ENCODE data around the gene MYOM1. TPM values are rescaled to one million over a fixed set of nuclear protein-coding genes. Genes with fewer than 3 reads are reported as not detected.
A peak's percentile ranks its signal among the peaks of the same experiment; 100 is the strongest.

MYOM1 gene
- total and polyA plus RNA-seq, 2 donors (not counting 3 experiments of a cell fraction or from before 2014, with no cell fraction given): 0.08 TPM; not detected in 1

GRCh38 chr18:3207565-3207964 lies 12.2 kb downstream of the MYOM1 start:
- no peak overlapping the region for H3K4me2 ChIP-seq (ENCODE audit: insufficient read depth, low read length)
- no TSS peak for BruUV-seq (replicated peaks)
- no peaks in the 10 kb centered on the region for H3K9me1 ChIP-seq (replicated peaks; ENCODE audit: control insufficient read depth, extremely low read depth, insufficient read depth, low read length)
- H3K79me2 ChIP-seq (ENCODE audit: control insufficient read depth, insufficient read depth, low read length): no peaks in the 10 kb centered on the region
- H3K36me3 ChIP-seq (ENCODE audit: control insufficient read depth in 2 of 2, extremely low read depth in 1 of 2, insufficient read depth in 2 of 2, low read length in 2 of 2): no peaks in the 10 kb centered on the region
- intact Hi-C loops (cut with micrococcal nuclease): no loop called here
- TF ChIP-seq MYC (IDR thresholded peaks at IDR 0.05; ENCODE audit: low read depth, low read length) (no peak), FOS (IDR thresholded peaks at IDR 0.05; ENCODE audit: borderline replicate concordance, insufficient read depth, low read length) (peak; percentile 28), CTCF (IDR thresholded peaks at IDR 0.05; ENCODE audit: extremely low read depth in 1 of 2, insufficient read depth in 1 of 2, low read depth in 1 of 2, low read length in 2 of 2) (no peak)
- no peak overlapping the region for H3K27ac ChIP-seq (ENCODE audit: insufficient read depth, low read depth, low read length)
- DNase-seq (ENCODE audit: low read depth, low spot score) (no peak), FAIRE-seq (no peak)
- H3K4me3 ChIP-seq (replicated peaks in 1 of 3; ENCODE audit: insufficient read depth in 1 of 3, low read depth in 1 of 3, low read length in 3 of 3): no peak overlapping the region
- H2AFZ ChIP-seq (ENCODE audit: low read depth, low read length): no peak overlapping the region
- CTCF ChIA-PET: no interaction called here
- POLR2A ChIA-PET: no interaction called here
- no peak overlapping the region for H3K9ac ChIP-seq (replicated peaks; ENCODE audit: extremely low read depth, insufficient read depth, low read length)
- no peaks in the 10 kb centered on the region for H3K4me1 ChIP-seq (ENCODE audit: control insufficient read depth, extremely low read depth, insufficient read depth, low read length)
- dilution Hi-C loops (cut with MboI; ENCODE audit: extremely low pct_ligation_motif_present, low sequenced_read_pairs): no loop called here
- no peaks in the 10 kb centered on the region for H4K20me1 ChIP-seq (replicated peaks; ENCODE audit: control insufficient read depth, extremely low read depth, insufficient read depth, low read length)
- peaks cover 0 to 8% of the 10 kb centered on the region in 2 experiments for H3K27me3 ChIP-seq (ENCODE audit: control insufficient read depth in 2 of 2, insufficient read depth in 2 of 2, low read length in 2 of 2)
- no peaks in the 10 kb centered on the region for H3K9me3 ChIP-seq (replicated peaks; ENCODE audit: control insufficient read depth, insufficient read depth, low read length)

- Histone ChIP-seq H4K20me1 (replicated peaks; ENCODE audit: control insufficient read depth, extremely low read depth, insufficient read depth, low read length) (no peaks in the 10 kb centered on the region), H3K27me3 (ENCODE audit: control insufficient read depth in 2 of 2, insufficient read depth in 2 of 2, low read length in 2 of 2) (peaks cover 0 to 4% of the 10 kb centered on the region in 2 experiments), H3K9ac (replicated peaks; ENCODE audit: extremely low read depth, insufficient read depth, low read length) (no peak overlapping the region), H2AFZ (ENCODE audit: low read depth, low read length) (no peak overlapping the region), H3K9me1 (replicated peaks; ENCODE audit: control insufficient read depth, extremely low read depth, insufficient read depth, low read length) (no peaks in the 10 kb centered on the region), H3K27ac (ENCODE audit: insufficient read depth, low read depth, low read length) (no peak overlapping the region), H3K4me1 (ENCODE audit: control insufficient read depth, extremely low read depth, insufficient read depth, low read length) (no peaks in the 10 kb centered on the region), H3K9me3 (replicated peaks; ENCODE audit: control insufficient read depth, insufficient read depth, low read length) (no peaks in the 10 kb centered on the region), H3K36me3 (ENCODE audit: control insufficient read depth in 2 of 2, extremely low read depth in 1 of 2, insufficient read depth in 2 of 2, low read length in 2 of 2) (no peaks in the 10 kb centered on the region), H3K79me2 (ENCODE audit: control insufficient read depth, insufficient read depth, low read length) (no peaks in the 10 kb centered on the region), H3K4me2 (ENCODE audit: insufficient read depth, low read length) (no peak overlapping the region), H3K4me3 (replicated peaks in 1 of 3; ENCODE audit: insufficient read depth in 1 of 3, low read depth in 1 of 3, low read length in 3 of 3) (no peak overlapping the region)
- no TSS peak for BruUV-seq (replicated peaks)
- CTCF ChIA-PET: no interaction called here
- POLR2A ChIA-PET: no interaction called here
- intact Hi-C loops (cut with micrococcal nuclease) (no loop called here), dilution Hi-C loops (cut with MboI; ENCODE audit: extremely low pct_ligation_motif_present, low sequenced_read_pairs) (no loop called here)
- DNase-seq (ENCODE audit: low read depth, low spot score) (no peak), FAIRE-seq (no peak)
- TF ChIP-seq EZH2 (IDR thresholded peaks at IDR 0.05; ENCODE audit: borderline replicate concordance, low read depth, low read length, severe bottlenecking) (no peak), CTCF (IDR thresholded peaks at IDR 0.05; ENCODE audit: extremely low read depth in 1 of 2, insufficient read depth in 1 of 2, low read depth in 1 of 2, low read length in 2 of 2) (no peak), FOS (IDR thresholded peaks at IDR 0.05; ENCODE audit: borderline replicate concordance, insufficient read depth, low read length) (no peak)
Observed at GRCh38 chr18:3205239-3205638, 14.5 kb downstream of the MYOM1 start.
